T-helper 1 cell (primary cell): Measurements from ENCODE around the gene C20orf202.
"Not testable (repeated sequence)": the region's sequence is repeated elsewhere in the genome, so short reads cannot be mapped to it uniquely, and the experiment has no call there.

Source experiments
- DNase-seq, 5 donors: peaks; one replicate each; pipeline ENCODE4 v3.0.0-alpha.2; 2012 to 2020

C20orf202 gene

DNA sequence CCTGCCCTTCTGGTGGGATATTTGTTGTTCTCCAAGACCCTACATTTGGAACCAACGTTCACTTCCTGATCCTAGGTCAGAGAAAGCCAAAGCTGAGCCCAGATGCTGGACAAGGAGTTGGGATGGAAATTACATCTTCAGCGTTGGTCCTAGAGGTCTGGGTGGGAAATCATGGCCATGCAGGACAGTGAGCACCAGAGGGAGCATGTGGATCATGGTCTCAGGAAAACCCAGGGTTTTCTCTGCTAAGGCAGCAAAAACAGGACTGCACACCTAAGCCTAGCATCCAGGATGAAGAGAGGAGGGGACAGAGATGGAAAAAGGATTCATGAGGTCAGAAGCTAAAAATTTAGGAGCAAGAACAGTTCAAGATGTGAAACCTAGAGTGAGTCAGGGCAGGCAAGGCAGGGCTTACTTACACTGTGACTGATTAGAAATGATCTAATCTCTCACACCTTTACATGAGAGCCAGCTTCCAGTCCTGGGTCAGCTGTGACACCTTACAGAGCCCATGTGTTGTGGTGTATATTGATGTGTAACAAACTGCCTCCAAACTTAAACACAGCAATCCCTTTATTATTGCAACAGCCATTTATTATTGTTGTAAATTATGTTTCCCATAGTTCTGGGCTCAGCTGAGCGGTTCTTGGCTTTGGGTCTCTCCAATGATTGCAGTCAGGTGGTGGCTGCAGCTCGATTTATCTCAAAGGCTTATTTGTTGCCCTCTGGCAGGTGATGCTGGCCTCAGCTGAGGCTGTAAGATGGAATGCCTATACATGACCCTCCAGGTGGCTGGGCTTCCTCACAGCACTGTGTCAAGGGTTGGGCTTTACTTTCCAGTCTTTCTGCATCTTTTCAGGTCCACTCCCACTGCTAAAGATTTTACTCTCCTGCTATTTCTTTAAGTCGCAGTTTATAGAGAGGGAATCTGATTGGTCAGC, 6.5 kb downstream of the C20orf202 start:
- DNase-seq, result no peak

GRCh38 chr20:1210501-1210900, 7.2 kb downstream of the C20orf202 start:
- no peak for DNase-seq

DNA sequence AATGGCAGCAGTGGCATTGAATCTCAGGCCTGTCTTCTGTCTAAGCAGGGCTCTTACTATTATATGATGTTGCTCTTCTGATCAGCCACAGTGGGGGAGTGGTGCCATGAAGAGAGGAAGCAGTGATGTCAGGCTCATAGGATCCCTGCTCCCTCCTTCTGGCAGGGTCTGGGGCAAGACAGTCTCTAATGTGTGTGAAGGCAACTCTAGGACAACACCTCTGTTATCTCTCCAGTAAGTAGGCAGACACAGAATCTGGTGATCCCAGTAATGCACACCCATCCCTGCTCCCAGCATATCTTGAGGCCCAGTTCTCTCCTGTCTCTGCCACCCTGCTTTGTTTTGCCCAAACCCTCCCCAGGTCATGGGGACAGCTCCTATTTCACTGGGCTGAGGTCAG, 8.8 kb downstream of the C20orf202 start:
- no peak for DNase-seq

DNA sequence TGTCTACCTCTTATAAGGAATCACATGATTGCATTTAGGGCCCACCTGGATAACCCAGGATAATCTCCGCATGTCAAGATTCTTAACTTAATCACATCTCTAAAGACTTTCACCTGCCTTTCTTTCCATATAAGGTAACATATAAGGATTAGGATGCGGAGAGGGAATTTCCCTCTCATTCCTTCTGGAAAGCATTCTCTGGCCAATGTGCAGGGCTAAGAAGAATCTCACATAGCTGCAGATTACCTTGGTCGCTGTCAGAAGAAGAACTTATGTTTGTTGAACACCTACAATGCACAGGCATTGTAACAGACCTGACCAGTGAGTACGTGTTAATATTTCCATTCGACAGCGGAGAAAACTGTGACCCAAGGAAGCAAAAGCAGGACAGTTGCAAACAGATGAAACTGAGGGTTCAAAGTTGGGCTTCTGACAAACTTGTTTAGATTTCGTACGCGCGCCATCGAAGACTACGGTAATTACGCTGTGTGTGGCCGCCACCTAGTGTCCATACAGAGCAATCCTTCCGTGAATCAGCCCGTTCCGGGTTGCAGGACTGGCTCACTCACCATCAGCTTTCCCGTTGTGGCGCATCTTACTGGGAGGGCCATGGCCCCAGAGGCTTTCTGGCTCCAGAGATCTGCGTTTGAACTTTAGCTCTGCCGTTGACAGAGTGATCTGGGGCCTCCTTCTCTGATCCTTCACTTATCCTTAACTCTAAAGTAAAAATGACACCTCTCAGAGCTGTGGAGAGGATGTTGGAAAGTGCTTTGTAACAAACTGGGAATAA, 9.5 kb downstream of the C20orf202 start:
- peak; percentile 29 to 76 (median 46) for DNase-seq

GRCh38 chr20:1214838-1215261, 11.6 kb downstream of the C20orf202 start:
- peak in 1 of 5 donors; percentile 10 for DNase-seq

GRCh38 chr20:1215386-1216170, 12.3 kb downstream of the C20orf202 start:
- peak in 1 of 5 donors; percentile 47 for DNase-seq

DNA sequence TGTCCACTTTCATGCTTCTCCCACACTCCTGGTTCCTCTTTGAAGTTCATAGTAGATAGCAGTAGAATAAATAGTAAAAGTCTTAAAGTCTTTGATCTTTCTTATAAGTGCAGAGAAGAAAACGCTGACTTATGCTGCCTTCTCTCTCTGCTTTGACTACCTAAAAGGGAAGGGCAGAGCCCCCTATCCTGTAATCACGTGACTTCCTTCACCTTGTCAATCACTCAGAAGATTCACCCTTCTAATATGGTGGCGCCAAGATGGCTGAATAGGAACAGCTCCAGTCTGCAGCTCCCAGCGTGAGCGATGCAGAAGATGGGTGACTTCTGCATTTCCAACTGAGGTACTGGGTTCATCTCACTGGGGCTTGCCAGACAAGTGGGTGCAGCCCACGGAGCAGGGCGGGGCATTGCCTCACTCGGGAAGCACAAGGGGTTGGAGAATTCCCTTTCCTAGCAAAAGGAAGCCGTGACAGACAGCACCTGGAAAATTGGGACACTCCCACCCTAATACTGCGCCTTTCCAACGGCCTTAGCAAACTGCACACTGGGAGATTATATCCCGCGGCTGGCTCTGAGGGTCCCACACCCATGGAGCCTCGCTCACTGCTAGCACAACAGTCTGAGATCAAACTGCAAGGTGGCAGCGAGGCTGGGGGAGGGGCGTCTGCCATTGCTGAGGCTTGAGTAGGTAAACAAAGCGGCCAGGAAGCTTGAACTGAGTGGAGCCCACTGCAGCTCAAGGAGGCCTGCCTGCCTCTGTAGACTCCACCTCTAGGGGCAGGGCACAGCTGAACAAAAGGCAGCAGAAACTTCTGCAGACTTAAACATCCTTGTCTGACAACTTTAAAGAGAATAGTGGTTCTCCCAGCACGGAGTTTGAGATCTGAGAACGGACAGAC, 13.5 kb downstream of the C20orf202 start:
- not testable (repeated sequence) for DNase-seq

DNA sequence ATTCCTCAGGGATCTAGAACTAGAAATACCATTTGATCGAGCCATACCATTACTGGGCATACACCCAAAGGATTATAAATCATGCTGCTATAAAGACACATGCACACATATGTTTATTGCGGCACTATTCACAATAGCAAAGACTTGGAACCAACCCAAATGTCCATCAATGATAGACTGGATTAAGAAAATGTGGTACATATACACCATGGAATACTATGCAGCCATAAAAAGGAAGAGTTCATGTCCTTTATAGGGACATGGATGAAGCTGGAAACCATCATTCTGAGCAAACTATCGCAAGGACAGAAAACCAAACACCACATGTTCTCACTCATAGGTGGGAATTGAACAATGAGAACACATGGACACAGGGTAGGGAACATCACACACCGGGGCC, 19.5 kb downstream of the C20orf202 start:
- DNase-seq, result not testable (repeated sequence)

DNA sequence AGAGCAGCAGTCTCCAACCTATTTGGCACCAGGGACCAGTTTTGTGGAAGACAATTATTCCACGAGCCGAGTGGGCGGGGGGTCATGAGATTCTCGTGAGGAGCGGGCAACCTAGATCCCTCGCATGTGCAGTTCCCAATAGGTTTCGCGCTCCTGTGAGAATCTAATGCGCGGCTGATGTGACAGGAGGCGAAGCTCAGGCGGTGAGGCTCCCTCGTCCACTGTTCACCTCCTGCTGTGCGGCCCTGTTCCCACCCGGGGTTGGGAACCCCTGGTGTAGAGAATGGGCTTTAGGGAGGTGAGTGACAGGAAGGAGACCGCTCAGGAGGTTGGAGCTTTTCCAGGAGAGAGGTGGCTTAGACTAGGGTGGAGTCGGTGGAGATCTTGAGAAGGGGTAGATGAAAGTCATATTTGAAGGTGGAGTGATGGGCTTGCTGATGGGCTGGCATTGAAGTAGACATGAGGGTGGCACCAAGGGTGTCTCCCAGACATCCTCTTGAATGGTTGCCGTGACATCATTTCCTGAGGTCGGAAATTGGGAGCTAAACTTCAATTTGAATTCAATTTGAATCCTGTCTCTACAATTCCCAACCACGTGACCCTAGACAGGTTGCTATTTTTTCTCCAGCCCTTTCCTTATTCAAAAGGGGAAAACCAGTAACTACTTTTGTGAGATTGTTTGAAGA, 21.1 kb downstream of the C20orf202 start:
- DNase-seq, result no peak

DNA sequence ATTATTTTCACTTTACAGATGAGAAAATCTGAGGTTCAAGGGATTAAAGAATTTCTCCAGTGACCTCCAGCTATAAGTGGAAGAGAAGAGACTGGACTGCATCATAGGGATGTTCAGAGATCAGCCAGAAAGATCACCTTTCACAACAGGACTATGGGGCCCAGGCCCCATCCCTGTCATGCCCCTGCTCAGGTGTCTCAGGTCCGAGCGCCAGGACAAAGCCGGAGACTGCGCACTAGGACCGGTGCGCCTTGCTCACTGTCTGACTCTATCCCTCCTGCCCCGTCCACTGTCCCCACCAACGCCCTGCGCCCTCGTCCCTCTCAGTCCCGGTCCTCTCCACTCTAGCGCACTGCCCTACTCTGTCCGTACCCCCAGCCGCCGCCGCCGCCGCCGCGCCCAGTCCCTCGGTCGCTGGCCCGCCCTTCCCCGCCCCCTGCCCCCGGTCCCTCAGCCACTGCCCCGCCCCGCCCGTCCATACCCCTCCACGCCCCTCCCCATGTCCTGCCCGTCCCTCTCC, 22.1 kb downstream of the C20orf202 start:
- no peak for DNase-seq

DNA sequence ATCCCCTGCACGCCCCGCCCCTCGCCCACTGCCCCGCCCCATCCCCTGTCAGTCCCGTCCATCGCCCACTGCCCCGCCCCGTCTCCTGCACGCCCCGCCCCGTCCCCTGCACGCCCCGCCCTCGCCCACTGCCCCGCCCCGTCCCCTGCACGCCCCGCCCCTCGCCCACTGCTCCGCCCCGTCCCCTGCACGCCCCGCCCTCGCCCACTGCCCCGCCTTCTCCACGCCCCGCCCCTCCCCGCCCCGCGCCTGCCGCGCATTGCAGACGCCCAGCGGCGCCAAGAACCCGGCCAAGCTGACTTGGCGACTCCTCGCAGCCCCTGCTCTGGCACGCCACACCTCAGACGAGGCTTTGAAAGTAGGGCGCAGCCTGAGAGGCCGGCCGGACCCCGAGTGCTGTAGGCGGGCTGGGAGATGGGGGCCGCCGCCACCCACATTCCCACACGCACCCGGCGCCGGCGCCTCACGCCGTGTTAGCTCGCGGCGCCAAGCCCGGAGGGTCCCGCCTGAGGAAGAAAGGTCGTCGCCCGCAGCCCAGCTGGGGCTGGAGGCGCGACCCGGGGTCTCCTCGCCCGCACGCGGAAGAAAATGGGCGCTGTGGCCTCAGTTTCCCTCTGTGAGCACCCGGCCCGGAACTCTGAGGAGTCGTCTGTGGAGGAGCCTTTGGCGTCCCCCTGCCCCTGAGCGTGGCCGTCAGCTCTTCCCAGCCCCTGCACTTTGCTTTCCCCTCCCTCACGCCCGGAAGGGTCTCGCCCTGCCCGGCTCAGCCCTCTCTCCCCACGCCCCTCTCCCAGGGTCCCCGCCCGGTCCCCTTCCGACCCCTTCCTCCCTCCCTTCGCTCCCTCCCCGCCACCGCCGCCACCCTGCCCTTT, 22.8 kb downstream of the C20orf202 start, which contains the start of gene RAD21L1:
Gene RAD21L1 (plus strand): TSS at position 262 of the 872 bp plus-strand sequence. CDS start 2,410 bp downstream, outside the sequence.
- DNase-seq, result peak; percentile 68 to 82 (median 78)

DNA sequence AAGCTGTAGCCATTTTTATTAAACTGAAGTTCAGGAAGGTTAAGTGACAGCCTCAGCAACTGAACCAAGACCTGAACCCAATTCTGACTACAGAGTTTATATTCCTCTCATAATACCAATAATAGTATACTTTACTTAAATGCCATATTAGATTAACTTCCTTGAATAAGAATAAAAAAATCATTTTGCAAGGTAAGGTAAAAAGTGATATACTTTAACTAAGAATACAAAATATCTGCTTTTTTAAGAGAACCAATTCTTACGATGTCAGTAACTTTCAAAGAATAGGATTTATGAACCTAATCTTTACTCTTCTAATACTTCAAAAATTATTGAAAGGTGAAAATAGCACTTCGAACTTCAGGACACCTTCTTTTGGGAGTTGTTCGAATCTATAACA, 26.3 kb downstream of the C20orf202 start:
- no peak for DNase-seq

GRCh38 chr20:1232286-1233111, 29.2 kb downstream of the C20orf202 start:
- DNase-seq, result no peak

DNA sequence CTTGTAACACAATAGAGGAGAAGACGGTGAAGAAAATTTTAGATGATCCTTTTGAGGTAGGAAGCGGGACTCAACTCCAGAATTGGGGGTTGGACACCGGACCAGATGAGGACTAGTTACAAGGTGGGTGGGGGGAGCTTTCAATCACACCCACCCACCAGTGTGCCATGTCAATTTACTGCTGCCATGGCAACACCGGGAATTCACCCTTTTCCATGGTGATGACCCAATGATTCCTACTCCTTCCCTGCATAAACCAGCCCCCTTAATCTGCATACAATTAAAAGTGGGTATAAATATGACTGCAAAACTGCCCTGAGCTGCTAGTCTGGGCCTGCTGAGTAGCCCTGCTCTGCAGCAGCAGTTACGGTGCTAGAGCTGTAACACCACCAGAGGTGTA, 37.3 kb downstream of the C20orf202 start:
- no peak for DNase-seq

DNA sequence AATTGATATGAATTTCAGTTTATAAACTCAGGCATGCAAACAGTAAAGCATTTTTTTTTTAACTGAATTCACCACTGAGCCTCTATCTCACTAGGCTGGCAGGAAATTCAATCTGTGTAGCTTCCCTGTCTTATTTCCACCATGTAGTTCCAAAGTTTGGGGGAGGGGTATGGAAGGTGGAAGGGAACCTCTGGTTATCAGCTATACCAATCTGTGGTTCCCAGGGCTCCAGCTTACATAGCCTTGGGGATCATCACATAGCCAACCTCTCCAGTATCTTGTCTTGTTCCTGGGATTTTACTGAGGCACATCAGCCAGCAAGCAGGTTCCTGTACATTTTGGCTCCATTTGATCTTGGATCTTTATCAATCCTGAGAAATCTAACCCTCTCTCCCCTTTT, 38.2 kb downstream of the C20orf202 start:
- DNase-seq, result no peak

DNA sequence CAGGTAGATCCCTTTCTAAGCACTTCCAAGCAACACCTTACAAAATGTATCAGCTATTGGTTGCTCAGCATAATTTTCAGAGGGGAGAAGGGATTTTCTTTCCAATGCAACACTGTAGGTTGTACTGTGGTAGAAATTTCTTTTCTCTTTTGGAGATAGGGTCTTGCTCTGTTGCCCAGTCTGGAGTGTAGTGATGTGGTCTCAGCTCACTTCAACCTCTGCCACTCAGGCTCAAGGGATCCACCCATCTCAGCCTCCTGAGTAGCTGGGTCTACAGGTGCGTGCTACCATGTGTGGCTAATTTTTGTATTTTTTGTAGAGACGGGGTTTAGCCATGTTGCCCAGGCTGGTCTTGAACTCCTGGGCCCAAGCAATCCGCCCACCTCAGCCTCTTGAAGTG, 38.8 kb downstream of the C20orf202 start:
- no peak for DNase-seq

DNA sequence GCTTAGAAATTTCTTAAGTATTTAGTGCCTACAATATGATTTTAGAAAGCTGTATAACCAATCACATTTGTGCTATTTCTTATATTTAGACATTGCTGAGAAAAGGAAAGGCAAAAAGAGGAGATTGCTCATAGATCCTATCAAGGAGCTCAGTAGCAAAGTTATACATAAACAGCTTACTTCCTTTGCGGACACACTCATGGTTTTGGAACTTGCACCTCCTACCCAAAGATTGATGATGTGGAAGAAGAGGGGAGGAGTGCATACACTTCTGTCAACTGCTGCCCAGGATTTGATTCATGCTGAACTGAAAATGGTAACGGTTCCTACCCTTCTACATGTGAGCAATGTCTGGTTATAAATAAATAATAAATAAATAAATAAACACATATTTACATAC, 39.3 kb downstream of the C20orf202 start:
- no peak for DNase-seq

GRCh38 chr20:1245578-1245977, 42.3 kb downstream of the C20orf202 start:
- DNase-seq, result no peak

DNA sequence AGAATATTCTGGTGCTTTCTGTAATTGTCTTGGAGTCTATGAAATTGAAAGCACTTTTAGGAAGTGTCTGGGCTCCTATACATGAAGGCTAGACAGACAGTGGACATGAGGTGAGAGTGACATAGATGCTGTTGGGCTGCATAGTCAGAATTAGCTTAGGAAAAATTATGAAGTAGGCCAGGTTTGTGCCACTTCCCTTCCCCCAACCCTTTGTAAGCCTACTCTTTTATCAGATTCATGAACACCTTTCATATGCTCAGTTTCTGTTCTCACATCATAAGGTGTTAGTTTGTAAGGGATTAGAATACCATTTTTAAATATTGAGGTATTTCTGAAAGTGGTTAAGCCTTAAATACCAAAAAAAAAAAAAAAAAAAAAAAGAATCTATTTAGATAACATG, 44.4 kb downstream of the C20orf202 start:
- no peak for DNase-seq
